Uterus (tissue), 2 donors: Measurements from ENCODE around the gene MS4A6A.

Source experiments
- POLR2A ChIP-seq, 2 donors: fragments of 450-650 bp; IDR thresholded peaks; one replicate each; pipeline ENCODE4 v1.6.1; 2016; ENCODE audit warnings: antibody characterized with exemption in 2 of 2, mild to moderate bottlenecking in 1 of 2, moderate library complexity in 1 of 2
- TF ChIP-seq, protein P1 (sequence below), 4 experiments: fragments of 200-600 bp in 2 of 4; fragments of 450-650 bp in 2 of 4; sonication (generic) in 2 of 4; IDR thresholded peaks; one replicate each; pipeline ENCODE4 v1.5.1; 2016 to 2019; ENCODE audit warnings: antibody characterized with exemption in 4 of 4, mild to moderate bottlenecking in 2 of 4, moderate library complexity in 1 of 4

DNA sequence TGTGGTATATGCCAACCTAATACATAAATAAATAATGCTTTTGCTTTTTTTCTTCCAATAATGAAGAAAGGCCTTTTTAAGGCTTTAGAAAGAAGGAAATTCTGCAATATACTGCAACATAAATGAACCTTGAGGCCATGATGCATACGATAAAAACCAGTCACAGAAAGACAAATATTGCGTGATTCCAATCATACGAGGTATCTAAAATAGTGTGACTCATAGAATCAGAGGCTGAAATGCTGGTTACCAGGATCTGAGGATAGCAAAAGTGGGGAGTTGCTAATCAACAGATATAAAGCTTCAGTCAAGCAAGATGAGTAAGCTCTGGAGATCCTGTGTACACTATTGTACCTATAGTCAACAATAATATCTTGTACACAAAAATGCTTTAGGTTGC lies 24.2 kb downstream of the MS4A6A start:
- TF ChIP-seq, protein P1, sequence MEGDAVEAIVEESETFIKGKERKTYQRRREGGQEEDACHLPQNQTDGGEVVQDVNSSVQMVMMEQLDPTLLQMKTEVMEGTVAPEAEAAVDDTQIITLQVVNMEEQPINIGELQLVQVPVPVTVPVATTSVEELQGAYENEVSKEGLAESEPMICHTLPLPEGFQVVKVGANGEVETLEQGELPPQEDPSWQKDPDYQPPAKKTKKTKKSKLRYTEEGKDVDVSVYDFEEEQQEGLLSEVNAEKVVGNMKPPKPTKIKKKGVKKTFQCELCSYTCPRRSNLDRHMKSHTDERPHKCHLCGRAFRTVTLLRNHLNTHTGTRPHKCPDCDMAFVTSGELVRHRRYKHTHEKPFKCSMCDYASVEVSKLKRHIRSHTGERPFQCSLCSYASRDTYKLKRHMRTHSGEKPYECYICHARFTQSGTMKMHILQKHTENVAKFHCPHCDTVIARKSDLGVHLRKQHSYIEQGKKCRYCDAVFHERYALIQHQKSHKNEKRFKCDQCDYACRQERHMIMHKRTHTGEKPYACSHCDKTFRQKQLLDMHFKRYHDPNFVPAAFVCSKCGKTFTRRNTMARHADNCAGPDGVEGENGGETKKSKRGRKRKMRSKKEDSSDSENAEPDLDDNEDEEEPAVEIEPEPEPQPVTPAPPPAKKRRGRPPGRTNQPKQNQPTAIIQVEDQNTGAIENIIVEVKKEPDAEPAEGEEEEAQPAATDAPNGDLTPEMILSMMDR (IDR thresholded peaks at IDR 0.05): no peak
- no peak for TF ChIP-seq POLR2A (IDR thresholded peaks at IDR 0.05)
